ENCODE results near the gene EPB41.
A peak's percentile ranks its signal among the peaks of the same experiment; 100 is the strongest.
"Not testable (repeated sequence)": the region's sequence is repeated elsewhere in the genome, so short reads cannot be mapped to it uniquely, and the experiment has no call there.

EPB41 gene

GRCh38 chr1:29113413-29114117 lies 199.2 kb downstream of the EPB41 start:
- DNase-seq, result no peak

- no peak for DNase-seq
Observed at GRCh38 chr1:29114654-29115053, 200.3 kb downstream of the EPB41 start.

GRCh38 chr1:29117381-29117780 lies 203.0 kb downstream of the EPB41 start:
- no peak for DNase-seq

- DNase-seq, result no peak
Observed at GRCh38 chr1:29119121-29119929, 205.0 kb downstream of the EPB41 start.

- DNase-seq, result no peak
Observed at GRCh38 chr1:29120367-29120766, 206.0 kb downstream of the EPB41 start.

GRCh38 chr1:29120947-29121485 lies 206.6 kb downstream of the EPB41 start:
- DNase-seq, result peak; percentile 65

- DNase-seq, result no peak
Observed at GRCh38 chr1:29121516-29121935, 207.2 kb downstream of the EPB41 start.

- DNase-seq, result no peak
Observed at GRCh38 chr1:29121936-29122681, 207.7 kb downstream of the EPB41 start.

GRCh38 chr1:29122682-29123052 lies 208.3 kb downstream of the EPB41 start:
- no peak for DNase-seq

GRCh38 chr1:29123053-29123886 lies 208.9 kb downstream of the EPB41 start:
- DNase-seq, result peak; percentile 28

GRCh38 chr1:29123887-29124365 lies 209.6 kb downstream of the EPB41 start, which contains the start of gene TMEM200B:
Gene TMEM200B (minus strand): TSS chr1:29123903. CDS start chr1:29121828, 2,075 bp downstream.
- DNase-seq, result no peak

GRCh38 chr1:29124366-29125236 lies 210.2 kb downstream of the EPB41 start:
- peak; percentile 44 for DNase-seq

GRCh38 chr1:29125237-29125641 lies 210.9 kb downstream of the EPB41 start:
- no peak for DNase-seq

- DNase-seq, result no peak
Observed at GRCh38 chr1:29125788-29126187, 211.4 kb downstream of the EPB41 start.

- no peak for DNase-seq
Observed at GRCh38 chr1:29126198-29126597, 211.8 kb downstream of the EPB41 start.

GRCh38 chr1:29128739-29129138 lies 214.4 kb downstream of the EPB41 start:
- DNase-seq, result no peak

- DNase-seq, result no peak
Observed at GRCh38 chr1:29129916-29130315, 215.5 kb downstream of the EPB41 start.

GRCh38 chr1:29131056-29131455 lies 216.7 kb downstream of the EPB41 start:
- DNase-seq, result not testable (repeated sequence)

- no peak for DNase-seq
Observed at GRCh38 chr1:29133861-29134694, 219.7 kb downstream of the EPB41 start.

- no peak for DNase-seq
Observed at GRCh38 chr1:29134695-29135028, 220.3 kb downstream of the EPB41 start.

Measured in activated CD4-positive, alpha-beta T cell treated with anti-CD3 and anti-CD28 coated beads, Interleukin-2, amount 50 U/mL, for 1 hour (primary cell).